SU-DHL-6 (cell line): ENCODE data around the gene GREM2.

Source experiments
- CTCF ChIP-seq: fragments of 200-600 bp; sonication (generic); IDR thresholded peaks from one replicate; pipeline ENCODE4 v1.5.1; 2017; ENCODE audit warnings: antibody characterized with exemption, mild to moderate bottlenecking, low read length, moderate library complexity; ENCODE audit not compliant: insufficient read depth, poor library complexity, severe bottlenecking
- EZH2phosphoT487 ChIP-seq: fragments of 200-600 bp; sonication (generic), shearing (Covaris generic); conservative IDR thresholded peaks from 2 replicates; pipeline ENCODE4 v1.6.1; 2018; ENCODE audit warnings: mild to moderate bottlenecking, antibody characterized with exemption, low read length, moderate library complexity, mixed read lengths

- TF ChIP-seq CTCF: no peak
- no peak for TF ChIP-seq EZH2phosphoT487
Measured at GRCh38 chr1:240611619-240612480, at the start of gene GREM2.
